Measurements from ENCODE around the gene WDR43.

WDR43 gene

GRCh38 chr2:28926847-28927246 lies 32.4 kb downstream of the WDR43 start:
- H3K4me1 ChIP-seq = no peaks in the 10 kb centered on the region
- no peak for DNase-seq
- H3K27me3 ChIP-seq = no peaks in the 10 kb centered on the region
- H3K9me3 ChIP-seq = no peaks in the 10 kb centered on the region
- TF ChIP-seq CTCF (IDR thresholded peaks at IDR 0.05; ENCODE audit: low read depth, low read length) = no peak
- no peak overlapping the region for H3K4me3 ChIP-seq (ENCODE audit: low read depth, low read length)
- H3K36me3 ChIP-seq = peaks cover 96% of the 10 kb centered on the region

DNA sequence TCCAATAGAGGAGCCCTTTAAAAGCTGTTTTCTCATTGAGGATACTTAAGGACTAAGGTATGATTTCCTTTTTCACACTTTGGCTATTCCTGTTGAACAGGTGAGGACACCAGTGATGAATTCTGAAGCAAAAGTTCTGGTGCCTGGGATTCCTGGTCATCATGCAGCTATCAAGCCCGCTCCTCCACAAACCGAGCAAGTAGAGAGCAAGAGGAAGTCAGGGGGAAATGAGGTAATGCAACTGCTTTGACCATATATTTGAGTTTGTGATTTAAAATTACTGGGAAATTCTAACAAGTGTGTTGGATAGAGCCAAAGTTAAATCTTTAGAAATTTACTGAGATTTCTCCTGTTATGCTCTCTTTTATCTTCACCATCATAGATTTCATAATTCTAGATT lies 33.0 kb downstream of the WDR43 start:
- Histone ChIP-seq H3K4me1 (no peaks in the 10 kb centered on the region), H3K4me3 (ENCODE audit: low read depth, low read length) (no peak overlapping the region), H3K27me3 (no peaks in the 10 kb centered on the region), H3K36me3 (peaks cover 96% of the 10 kb centered on the region), H3K9me3 (no peaks in the 10 kb centered on the region)
- no peak for TF ChIP-seq CTCF (IDR thresholded peaks at IDR 0.05; ENCODE audit: low read depth, low read length)
- DNase-seq = no peak

GRCh38 chr2:28927878-28928277 lies 33.4 kb downstream of the WDR43 start:
- Histone ChIP-seq H3K9me3 (no peaks in the 10 kb centered on the region), H3K4me3 (ENCODE audit: low read depth, low read length) (no peak overlapping the region), H3K36me3 (peaks cover 97% of the 10 kb centered on the region), H3K4me1 (no peaks in the 10 kb centered on the region), H3K27me3 (no peaks in the 10 kb centered on the region)
- no peak for TF ChIP-seq CTCF (IDR thresholded peaks at IDR 0.05; ENCODE audit: low read depth, low read length)
- DNase-seq = no peak

GRCh38 chr2:28929581-28929980 lies 35.1 kb downstream of the WDR43 start:
- no peaks in the 10 kb centered on the region for H3K4me1 ChIP-seq
- H3K36me3 ChIP-seq = peaks cover 95% of the 10 kb centered on the region
- no peak for TF ChIP-seq CTCF (IDR thresholded peaks at IDR 0.05; ENCODE audit: low read depth, low read length)
- H3K27me3 ChIP-seq = no peaks in the 10 kb centered on the region
- no peak for DNase-seq
- no peaks in the 10 kb centered on the region for H3K9me3 ChIP-seq
- H3K4me3 ChIP-seq (ENCODE audit: low read depth, low read length) = no peak overlapping the region

DNA sequence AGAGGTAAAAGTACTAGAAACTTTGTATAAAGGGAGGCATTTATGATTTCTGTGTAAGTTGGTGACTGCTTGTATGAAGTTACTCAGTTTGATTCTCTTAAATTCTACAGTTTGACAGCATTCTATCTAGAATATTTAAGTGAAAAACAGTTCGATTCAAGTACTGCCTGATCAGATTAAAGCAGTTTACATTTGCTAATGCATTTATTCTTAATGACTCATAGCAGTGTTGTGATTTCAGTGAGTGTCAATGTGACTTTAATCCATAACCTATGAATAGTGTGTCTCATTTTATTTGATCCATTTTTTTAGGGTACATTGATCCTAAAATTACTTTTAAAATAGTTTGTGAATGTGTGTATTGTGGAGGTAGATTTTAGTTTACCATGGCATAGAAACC lies 35.7 kb downstream of the WDR43 start:
- Histone ChIP-seq H3K4me1 (no peaks in the 10 kb centered on the region), H3K9me3 (no peaks in the 10 kb centered on the region), H3K36me3 (peaks cover 95% of the 10 kb centered on the region), H3K27me3 (no peaks in the 10 kb centered on the region), H3K4me3 (ENCODE audit: low read depth, low read length) (no peak overlapping the region)
- no peak for TF ChIP-seq CTCF (IDR thresholded peaks at IDR 0.05; ENCODE audit: low read depth, low read length)
- DNase-seq = no peak

- no peak for TF ChIP-seq CTCF (IDR thresholded peaks at IDR 0.05; ENCODE audit: low read depth, low read length)
- no peaks in the 10 kb centered on the region for H3K27me3 ChIP-seq
- H3K9me3 ChIP-seq = no peaks in the 10 kb centered on the region
- peaks cover 91% of the 10 kb centered on the region for H3K36me3 ChIP-seq
- H3K4me1 ChIP-seq = no peaks in the 10 kb centered on the region
- H3K4me3 ChIP-seq (ENCODE audit: low read depth, low read length) = no peak overlapping the region
- DNase-seq = no peak
Observed at GRCh38 chr2:28934769-28935168, 40.3 kb downstream of the WDR43 start.

Data from BE2C (cell line).